WTC11 (cell line): ENCODE data around the gene NES. TPM values are rescaled to one million over a fixed set of nuclear protein-coding genes. Genes with fewer than 3 reads are reported as not detected.

Experiments used
- CREB1 ChIP-seq: sonication (generic); formaldehyde crosslinking; IDR thresholded peaks from 2 replicates; pipeline ENCODE4 v1.8.0; 2023; ENCODE audit warnings: mild to moderate bottlenecking, missing genetic modification reagents
- CTCF ChIP-seq: fragments of 200-600 bp; IDR thresholded peaks from 2 replicates; pipeline ENCODE4 v1.8.0; 2022; ENCODE audit warnings: antibody characterized with exemption
- ERG ChIP-seq: fragments of 250-450 bp; sonication (Bioruptor Pico); IDR thresholded peaks from 2 replicates; pipeline ENCODE4 v1.8.0; 2021; ENCODE audit warnings: mild to moderate bottlenecking
- FOXP4 ChIP-seq: sonication (generic); formaldehyde crosslinking; IDR thresholded peaks from 2 replicates; pipeline ENCODE4 v1.8.0; 2022; ENCODE audit warnings: mild to moderate bottlenecking, missing genetic modification reagents
- GTF2I ChIP-seq: fragments of 250-450 bp; sonication (Bioruptor Pico); conservative IDR thresholded peaks from 2 replicates; pipeline ENCODE4 v1.4.0; 2021; ENCODE audit warnings: mild to moderate bottlenecking
- KAT7 ChIP-seq: sonication (generic); formaldehyde crosslinking; IDR thresholded peaks from 2 replicates; pipeline ENCODE4 v1.8.1; 2023; ENCODE audit warnings: missing genetic modification reagents, mild to moderate bottlenecking, borderline replicate concordance
- MXD4 ChIP-seq: fragments of 250-450 bp; sonication (Bioruptor Pico); IDR thresholded peaks from 2 replicates; pipeline ENCODE4 v1.8.0; 2021; ENCODE audit warnings: mild to moderate bottlenecking, moderate library complexity, borderline replicate concordance
- OVOL2 ChIP-seq: fragments of 250-450 bp; sonication (Bioruptor Pico); IDR thresholded peaks from 2 replicates; pipeline ENCODE4 v1.9.0; 2021; ENCODE audit warnings: mild to moderate bottlenecking, borderline replicate concordance
- SMAD4 ChIP-seq: sonication (generic); formaldehyde crosslinking; IDR thresholded peaks from 2 replicates; pipeline ENCODE4 v1.8.0; 2022; ENCODE audit warnings: mild to moderate bottlenecking, missing genetic modification reagents
- SOX15 ChIP-seq: fragments of 250-450 bp; sonication (Bioruptor Pico); IDR thresholded peaks from 2 replicates; pipeline ENCODE4 v1.9.0; 2021; ENCODE audit warnings: mild to moderate bottlenecking
- USF2 ChIP-seq: sonication (generic); formaldehyde crosslinking; IDR thresholded peaks from 2 replicates; pipeline ENCODE4 v1.8.1; 2023; ENCODE audit warnings: mild to moderate bottlenecking, missing genetic modification reagents, moderate library complexity
- ZNF532 ChIP-seq: fragments of 250-450 bp; sonication (Bioruptor Pico); IDR thresholded peaks from 2 replicates; pipeline ENCODE4 v1.9.0; 2021; ENCODE audit warnings: mild to moderate bottlenecking, borderline replicate concordance
- total RNA-seq: library from RNA; stranded (reverse); gene quantifications from 3 replicates; pipeline ENCODE4 v1.2.3, GENCODE V29; 2021
- TF ChIP-seq, protein P1 (sequence below): sonication (generic); formaldehyde crosslinking; IDR thresholded peaks from 2 replicates; pipeline ENCODE4 v1.8.1; 2023; ENCODE audit warnings: mild to moderate bottlenecking, missing genetic modification reagents, moderate library complexity
- TF ChIP-seq, protein P2 (sequence below): sonication (generic); formaldehyde crosslinking; IDR thresholded peaks from 2 replicates; pipeline ENCODE4 v1.8.1; 2023; ENCODE audit warnings: mild to moderate bottlenecking, moderate library complexity, missing genetic modification reagents

Gene NES
- total RNA-seq, 1 experiment from 2014 or later, result 127 TPM

- TF ChIP-seq CTCF (no peak), GTF2I (CRISPR knock-in tag) (no peak), CREB1 (CRISPR knock-in tag) (no peak), SOX15 (no peak), KAT7 (CRISPR knock-in tag) (no peak), USF2 (CRISPR knock-in tag) (no peak), SMAD4 (no peak), MXD4 (CRISPR knock-in tag) (no peak), FOXP4 (CRISPR knock-in tag) (no peak), ERG (CRISPR knock-in tag) (no peak), OVOL2 (CRISPR knock-in tag) (no peak), ZNF532 (no peak)
- TF ChIP-seq, protein P1, sequence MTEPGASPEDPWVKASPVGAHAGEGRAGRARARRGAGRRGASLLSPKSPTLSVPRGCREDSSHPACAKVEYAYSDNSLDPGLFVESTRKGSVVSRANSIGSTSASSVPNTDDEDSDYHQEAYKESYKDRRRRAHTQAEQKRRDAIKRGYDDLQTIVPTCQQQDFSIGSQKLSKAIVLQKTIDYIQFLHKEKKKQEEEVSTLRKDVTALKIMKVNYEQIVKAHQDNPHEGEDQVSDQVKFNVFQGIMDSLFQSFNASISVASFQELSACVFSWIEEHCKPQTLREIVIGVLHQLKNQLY (CRISPR knock-in tag), result no peak
- TF ChIP-seq, protein P2, sequence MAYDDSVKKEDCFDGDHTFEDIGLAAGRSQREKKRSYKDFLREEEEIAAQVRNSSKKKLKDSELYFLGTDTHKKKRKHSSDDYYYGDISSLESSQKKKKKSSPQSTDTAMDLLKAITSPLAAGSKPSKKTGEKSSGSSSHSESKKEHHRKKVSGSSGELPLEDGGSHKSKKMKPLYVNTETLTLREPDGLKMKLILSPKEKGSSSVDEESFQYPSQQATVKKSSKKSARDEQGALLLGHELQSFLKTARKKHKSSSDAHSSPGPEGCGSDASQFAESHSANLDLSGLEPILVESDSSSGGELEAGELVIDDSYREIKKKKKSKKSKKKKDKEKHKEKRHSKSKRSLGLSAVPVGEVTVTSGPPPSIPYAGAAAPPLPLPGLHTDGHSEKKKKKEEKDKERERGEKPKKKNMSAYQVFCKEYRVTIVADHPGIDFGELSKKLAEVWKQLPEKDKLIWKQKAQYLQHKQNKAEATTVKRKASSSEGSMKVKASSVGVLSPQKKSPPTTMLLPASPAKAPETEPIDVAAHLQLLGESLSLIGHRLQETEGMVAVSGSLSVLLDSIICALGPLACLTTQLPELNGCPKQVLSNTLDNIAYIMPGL, result no peak
These were observed 21.9 kb downstream of the NES start (continued) for GRCh38 chr1:156655151-156655903.
